ENCODE measurements around the gene RIOK2.
"Not testable (repeated sequence)": the region's sequence is repeated elsewhere in the genome, so short reads cannot be mapped to it uniquely, and the experiment has no call there.

Gene RIOK2

GRCh38 chr5:97182571-97183099, 412 bp downstream of the RIOK2 start:
- H3K4me3 Mint-ChIP-seq: peak overlapping the region; percentile 92 to 94 (median 93)
- H3K27ac Mint-ChIP-seq: peak overlapping the region; percentile 99 to 100 (median 100)
- H3K4me1 Mint-ChIP-seq: peaks cover 24% of the 10 kb centered on the region
- peaks cover 31% of the 10 kb centered on the region for H3K36me3 Mint-ChIP-seq (ENCODE audit: low read depth)
- peaks cover 7% of the 10 kb centered on the region for H3K9me3 Mint-ChIP-seq
- no peak for TF ChIP-seq CTCF (IDR thresholded peaks at IDR 0.05; ENCODE audit: unreplicated experiment in 3 of 3)
- no peaks in the 10 kb centered on the region for H3K27me3 Mint-ChIP-seq (ENCODE audit: low read depth)

- TF ChIP-seq CTCF (IDR thresholded peaks at IDR 0.05; ENCODE audit: unreplicated experiment in 3 of 3): no peak
- Mint-ChIP-seq H3K27me3 (ENCODE audit: low read depth) (no peaks in the 10 kb centered on the region), H3K27ac (peak overlapping the region; percentile 99 to 100 (median 100)), H3K9me3 (peaks cover 7% of the 10 kb centered on the region), H3K36me3 (ENCODE audit: low read depth) (peaks cover 37% of the 10 kb centered on the region), H3K4me3 (peak overlapping the region; percentile 92 to 94 (median 93)), H3K4me1 (peaks cover 24% of the 10 kb centered on the region)
Measured at GRCh38 chr5:97181856-97182545, 1.0 kb downstream of the RIOK2 start.

GRCh38 chr5:97179457-97179856, 3.6 kb downstream of the RIOK2 start:
- H3K27ac Mint-ChIP-seq; H3K4me3 Mint-ChIP-seq; H3K9me3 Mint-ChIP-seq; H3K27me3 Mint-ChIP-seq (ENCODE audit: low read depth): not testable (repeated sequence)
- peaks cover 50% of the 10 kb centered on the region for H3K36me3 Mint-ChIP-seq (ENCODE audit: low read depth)
- H3K4me1 Mint-ChIP-seq: peaks cover 24% of the 10 kb centered on the region

GRCh38 chr5:97172227-97172626, 10.8 kb downstream of the RIOK2 start:
- H3K27ac Mint-ChIP-seq: no peak overlapping the region
- no peak for TF ChIP-seq CTCF (IDR thresholded peaks at IDR 0.05; ENCODE audit: unreplicated experiment in 3 of 3)
- H3K27me3 Mint-ChIP-seq (ENCODE audit: low read depth): no peaks in the 10 kb centered on the region
- no peaks in the 10 kb centered on the region for H3K4me1 Mint-ChIP-seq
- H3K4me3 Mint-ChIP-seq: no peak overlapping the region
- H3K9me3 Mint-ChIP-seq: no peaks in the 10 kb centered on the region
- H3K36me3 Mint-ChIP-seq (ENCODE audit: low read depth): peaks cover 61% of the 10 kb centered on the region

GRCh38 chr5:97171703-97172102, 11.3 kb downstream of the RIOK2 start:
- H3K9me3 Mint-ChIP-seq: no peaks in the 10 kb centered on the region
- H3K36me3 Mint-ChIP-seq (ENCODE audit: low read depth): peaks cover 56% of the 10 kb centered on the region
- no peaks in the 10 kb centered on the region for H3K4me1 Mint-ChIP-seq
- no peak overlapping the region for H3K4me3 Mint-ChIP-seq
- no peak for TF ChIP-seq CTCF (IDR thresholded peaks at IDR 0.05; ENCODE audit: unreplicated experiment in 3 of 3)
- no peak overlapping the region for H3K27ac Mint-ChIP-seq
- H3K27me3 Mint-ChIP-seq (ENCODE audit: low read depth): no peaks in the 10 kb centered on the region

- H3K36me3 Mint-ChIP-seq (ENCODE audit: low read depth): peaks cover 48% of the 10 kb centered on the region
- no peak for TF ChIP-seq CTCF (IDR thresholded peaks at IDR 0.05; ENCODE audit: unreplicated experiment in 3 of 3)
- no peaks in the 10 kb centered on the region for H3K27me3 Mint-ChIP-seq (ENCODE audit: low read depth)
- H3K9me3 Mint-ChIP-seq: no peaks in the 10 kb centered on the region
- no peak overlapping the region for H3K4me3 Mint-ChIP-seq
- no peaks in the 10 kb centered on the region for H3K4me1 Mint-ChIP-seq
- no peak overlapping the region for H3K27ac Mint-ChIP-seq
Measured at GRCh38 chr5:97167435-97167834, 15.6 kb downstream of the RIOK2 start.
